ENCODE measurements around the gene HECTD4. TPM values are rescaled to one million over a fixed set of nuclear protein-coding genes. Genes with fewer than 3 reads are reported as not detected.

The HECTD4 gene
- total RNA-seq, 1 experiment from 2014 or later, result 32.5 TPM

DNA sequence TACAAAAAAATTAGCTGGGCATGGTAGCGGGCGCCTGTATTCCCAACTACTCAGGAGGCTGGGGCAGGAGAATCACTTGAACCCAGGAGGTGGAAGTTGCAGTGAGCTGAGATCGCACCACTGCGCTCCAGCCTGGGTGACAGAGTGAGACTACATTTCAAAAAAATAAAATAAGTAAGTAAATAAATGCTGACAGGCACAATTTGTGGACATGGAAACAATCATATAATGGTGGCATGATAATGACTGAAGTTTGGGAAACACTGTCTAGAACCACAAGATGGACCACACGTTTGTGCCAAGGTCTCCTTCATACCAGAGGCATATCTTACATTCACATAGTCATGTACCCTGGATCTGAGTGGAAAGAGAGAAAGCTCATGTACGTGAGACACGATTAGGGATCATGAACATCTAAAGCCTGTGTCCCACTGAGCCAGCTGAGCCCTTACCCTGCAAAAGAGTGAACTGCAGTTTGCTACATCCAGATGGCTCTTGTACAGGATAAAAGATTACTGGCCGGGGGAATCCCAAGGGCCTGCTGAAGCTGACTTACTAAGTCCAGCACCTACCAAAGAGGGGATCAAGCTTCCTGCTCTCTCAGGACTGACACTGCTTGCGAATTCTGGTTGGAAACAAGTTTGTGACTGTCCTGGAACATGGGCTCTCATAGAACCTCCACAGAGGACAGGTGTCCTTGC is 194.0 kb downstream of the HECTD4 start:
- Histone ChIP-seq H3K9ac (ENCODE audit: low read length) (no peak overlapping the region), H3K27ac (ENCODE audit: low read length) (no peak overlapping the region), H3K9me2 (replicated peaks; ENCODE audit: insufficient read depth, low read length) (no peaks in the 10 kb centered on the region), H3K27me3 (ENCODE audit: low read length) (no peaks in the 10 kb centered on the region), H3K36me3 (ENCODE audit: insufficient read depth, low read length) (peaks cover 7% of the 10 kb centered on the region; the same call in 1 of the 2 replicates), H3K79me2 (ENCODE audit: low read length) (no peaks in the 10 kb centered on the region), H3K9me3 (ENCODE audit: low read length) (no peaks in the 10 kb centered on the region), H3K4me2 (ENCODE audit: low read depth, low read length, poor library complexity, severe bottlenecking) (no peak overlapping the region), H3K4me1 (ENCODE audit: low read length) (no peaks in the 10 kb centered on the region), H3K4me3 (ENCODE audit: low read length) (no peak overlapping the region), H4K20me1 (ENCODE audit: insufficient read depth, low read depth, low read length) (no peaks in the 10 kb centered on the region), H2AFZ (ENCODE audit: low read length) (no peak overlapping the region)
- no peak for DNase-seq

DNA sequence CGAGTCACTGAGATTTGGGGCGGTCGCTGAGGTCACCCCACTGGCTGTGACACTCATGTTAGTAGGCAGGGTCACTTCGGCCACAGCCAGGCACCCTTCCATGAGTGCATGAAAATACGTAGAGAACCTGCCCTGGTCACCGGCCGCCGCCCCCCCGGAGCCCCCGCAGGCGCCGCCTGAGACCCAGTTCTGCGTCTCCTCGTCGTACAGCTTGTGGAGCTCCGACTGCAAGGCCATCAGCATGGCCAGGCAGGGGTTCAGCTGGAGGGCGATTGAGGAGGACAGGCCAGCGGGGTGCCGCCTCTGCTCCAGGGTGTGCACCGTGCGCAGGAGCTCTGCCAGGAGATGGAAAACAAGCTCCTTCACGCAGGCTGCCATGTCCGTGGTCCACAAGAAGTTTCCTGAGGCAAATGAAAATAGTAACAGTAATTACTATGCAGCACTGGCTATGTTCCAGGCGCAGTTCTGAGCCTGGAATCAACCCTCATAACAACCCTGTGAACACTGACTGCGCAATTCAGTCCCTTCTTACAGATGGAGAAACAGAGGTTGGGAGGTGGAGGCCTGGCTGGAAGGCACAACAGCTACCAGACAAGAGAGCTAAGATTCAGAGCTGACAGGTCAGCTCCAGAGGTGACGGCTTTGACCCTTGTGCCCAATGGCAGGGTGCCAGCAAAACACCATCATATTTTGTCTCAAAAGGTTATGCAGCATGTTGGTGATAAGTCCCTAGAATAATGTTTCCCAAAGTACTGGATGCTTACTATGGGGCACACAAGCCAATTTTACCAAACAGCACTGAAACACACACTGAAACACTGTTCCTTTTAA is 196.9 kb downstream of the HECTD4 start:
- no peak overlapping the region for H3K27ac ChIP-seq (ENCODE audit: low read length)
- no peaks in the 10 kb centered on the region for H3K9me2 ChIP-seq (replicated peaks; ENCODE audit: insufficient read depth, low read length)
- no peaks in the 10 kb centered on the region for H3K79me2 ChIP-seq (ENCODE audit: low read length)
- no peak overlapping the region for H3K4me3 ChIP-seq (ENCODE audit: low read length)
- H3K4me1 ChIP-seq (ENCODE audit: low read length), result no peaks in the 10 kb centered on the region
- H3K9me3 ChIP-seq (ENCODE audit: low read length), result no peaks in the 10 kb centered on the region
- H3K9ac ChIP-seq (ENCODE audit: low read length), result no peak overlapping the region
- H2AFZ ChIP-seq (ENCODE audit: low read length), result no peak overlapping the region
- DNase-seq, result no peak
- no peaks in the 10 kb centered on the region for H3K27me3 ChIP-seq (ENCODE audit: low read length)
- H3K4me2 ChIP-seq (ENCODE audit: low read depth, low read length, poor library complexity, severe bottlenecking), result no peak overlapping the region
- H4K20me1 ChIP-seq (ENCODE audit: insufficient read depth, low read depth, low read length), result no peaks in the 10 kb centered on the region
- no peaks in the 10 kb centered on the region for H3K36me3 ChIP-seq (ENCODE audit: insufficient read depth, low read length)

DNA sequence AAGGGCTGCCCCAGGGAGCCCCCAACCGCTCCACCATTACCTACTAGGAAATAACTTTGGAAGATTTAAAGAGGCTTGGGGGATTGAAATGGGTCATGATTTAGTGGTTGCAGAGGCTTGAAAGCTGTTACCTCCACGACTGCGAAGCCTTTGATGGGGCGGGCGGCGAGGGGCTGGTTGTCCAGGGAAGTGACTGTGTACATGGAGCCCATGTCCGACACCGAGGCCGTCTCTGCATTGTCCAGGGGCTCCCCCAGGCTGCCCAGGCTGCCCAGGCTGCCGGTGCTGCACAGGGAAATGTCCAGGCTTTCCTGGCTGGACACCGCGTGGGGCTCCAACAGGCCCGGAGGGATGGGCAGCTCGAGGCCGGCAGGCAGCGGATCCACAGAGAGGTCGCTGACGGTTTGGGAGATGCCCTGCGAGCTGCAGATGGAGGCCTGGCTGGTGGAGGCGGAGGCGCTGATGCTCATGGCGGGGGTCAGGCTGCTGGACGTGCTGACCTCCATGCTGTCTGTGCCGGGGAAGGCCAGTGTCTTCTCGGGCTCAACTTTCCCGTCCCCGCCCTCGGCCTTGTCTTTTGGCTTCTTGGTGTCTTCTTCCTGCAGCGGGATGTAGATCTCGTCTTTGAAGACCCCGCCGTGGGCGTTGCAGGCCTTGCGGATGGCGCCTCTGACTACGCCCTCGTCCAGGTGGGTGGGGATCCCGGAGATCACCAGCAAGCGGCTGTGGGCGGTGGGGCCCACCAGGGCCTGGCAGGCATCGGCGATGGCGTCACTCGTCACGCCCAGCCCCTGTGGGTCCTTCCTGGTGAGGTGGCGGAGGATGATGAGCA is 198.0 kb downstream of the HECTD4 start:
- Histone ChIP-seq H3K9me3 (ENCODE audit: low read length) (no peaks in the 10 kb centered on the region), H2AFZ (ENCODE audit: low read length) (no peak overlapping the region), H3K9ac (ENCODE audit: low read length) (no peak overlapping the region), H3K27me3 (ENCODE audit: low read length) (no peaks in the 10 kb centered on the region), H3K79me2 (ENCODE audit: low read length) (no peaks in the 10 kb centered on the region), H3K4me1 (ENCODE audit: low read length) (no peaks in the 10 kb centered on the region), H3K9me2 (replicated peaks; ENCODE audit: insufficient read depth, low read length) (no peaks in the 10 kb centered on the region), H3K36me3 (ENCODE audit: insufficient read depth, low read length) (no peaks in the 10 kb centered on the region), H4K20me1 (ENCODE audit: insufficient read depth, low read depth, low read length) (no peaks in the 10 kb centered on the region), H3K27ac (ENCODE audit: low read length) (no peak overlapping the region), H3K4me2 (ENCODE audit: low read depth, low read length, poor library complexity, severe bottlenecking) (no peak overlapping the region), H3K4me3 (ENCODE audit: low read length) (no peak overlapping the region)
- DNase-seq, result no peak

DNA sequence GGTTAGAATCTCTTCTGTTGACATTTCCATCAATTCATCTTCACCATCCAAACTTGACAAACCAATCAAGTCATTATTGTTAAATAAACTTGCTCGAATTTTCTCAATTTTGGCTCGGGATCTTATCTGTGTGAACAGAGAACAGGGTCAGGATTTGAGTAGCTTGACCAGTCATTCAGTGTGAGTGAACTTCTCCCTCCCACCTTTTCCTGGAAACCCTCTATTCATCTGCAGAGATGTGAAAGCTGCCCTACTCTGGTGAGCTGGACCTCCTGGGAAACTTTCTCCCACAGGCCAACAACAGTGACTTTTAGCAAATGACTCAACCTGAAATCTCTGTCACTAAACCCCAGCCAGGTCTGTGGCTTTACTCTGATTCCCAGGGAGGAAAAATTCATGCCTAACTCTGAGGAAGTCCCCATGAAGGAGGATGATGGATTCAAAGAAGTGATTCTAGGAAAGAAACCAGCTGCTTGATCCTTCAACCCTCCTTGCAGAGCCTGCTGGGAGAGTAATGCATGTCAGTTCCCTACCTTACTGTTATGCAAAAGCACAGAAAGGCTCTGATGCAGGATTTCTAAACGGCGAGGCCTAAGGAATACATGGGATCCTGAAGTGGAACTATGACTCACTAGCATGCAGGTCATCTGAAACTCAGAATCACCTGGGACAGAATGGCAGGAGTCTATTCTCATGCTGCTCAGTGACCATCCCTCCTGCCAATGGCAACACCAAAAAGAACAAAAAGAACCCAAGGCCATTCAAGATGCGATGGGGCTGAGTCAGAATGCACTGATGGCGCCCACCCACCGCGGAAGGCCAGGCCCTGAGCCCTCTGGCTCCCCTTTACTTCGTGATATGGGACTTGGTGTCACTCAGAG is 198.8 kb downstream of the HECTD4 start:
- no peaks in the 10 kb centered on the region for H3K27me3 ChIP-seq (ENCODE audit: low read length)
- no peaks in the 10 kb centered on the region for H3K36me3 ChIP-seq (ENCODE audit: insufficient read depth, low read length)
- H2AFZ ChIP-seq (ENCODE audit: low read length), result no peak overlapping the region
- no peak overlapping the region for H3K4me3 ChIP-seq (ENCODE audit: low read length)
- no peak overlapping the region for H3K9ac ChIP-seq (ENCODE audit: low read length)
- H3K27ac ChIP-seq (ENCODE audit: low read length), result no peak overlapping the region
- no peak for DNase-seq
- H3K9me2 ChIP-seq (replicated peaks; ENCODE audit: insufficient read depth, low read length), result no peaks in the 10 kb centered on the region
- no peaks in the 10 kb centered on the region for H3K9me3 ChIP-seq (ENCODE audit: low read length)
- no peak overlapping the region for H3K4me2 ChIP-seq (ENCODE audit: low read depth, low read length, poor library complexity, severe bottlenecking)
- H3K4me1 ChIP-seq (ENCODE audit: low read length), result no peaks in the 10 kb centered on the region
- no peaks in the 10 kb centered on the region for H3K79me2 ChIP-seq (ENCODE audit: low read length)
- H4K20me1 ChIP-seq (ENCODE audit: insufficient read depth, low read depth, low read length), result no peaks in the 10 kb centered on the region

DNA sequence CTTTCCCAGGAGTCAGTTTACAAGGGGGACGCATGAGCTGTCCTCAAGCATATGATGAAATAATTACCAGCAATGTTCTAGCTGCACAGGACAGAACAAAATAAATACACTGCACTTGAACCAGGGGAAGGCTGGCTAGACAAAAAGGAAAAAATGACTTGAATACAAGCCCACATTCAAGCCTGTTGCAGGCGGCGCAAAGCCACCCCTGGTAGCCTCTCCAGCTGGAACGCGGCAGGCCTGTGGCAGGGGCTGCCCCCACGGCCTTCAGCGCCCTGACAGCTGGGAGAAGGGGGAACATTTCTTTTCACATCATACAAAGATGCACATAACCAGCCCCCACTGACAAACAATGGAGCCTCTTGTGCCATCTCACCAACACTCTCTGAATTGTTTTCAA is 199.7 kb downstream of the HECTD4 start:
- no peaks in the 10 kb centered on the region for H3K36me3 ChIP-seq (ENCODE audit: insufficient read depth, low read length)

DNA sequence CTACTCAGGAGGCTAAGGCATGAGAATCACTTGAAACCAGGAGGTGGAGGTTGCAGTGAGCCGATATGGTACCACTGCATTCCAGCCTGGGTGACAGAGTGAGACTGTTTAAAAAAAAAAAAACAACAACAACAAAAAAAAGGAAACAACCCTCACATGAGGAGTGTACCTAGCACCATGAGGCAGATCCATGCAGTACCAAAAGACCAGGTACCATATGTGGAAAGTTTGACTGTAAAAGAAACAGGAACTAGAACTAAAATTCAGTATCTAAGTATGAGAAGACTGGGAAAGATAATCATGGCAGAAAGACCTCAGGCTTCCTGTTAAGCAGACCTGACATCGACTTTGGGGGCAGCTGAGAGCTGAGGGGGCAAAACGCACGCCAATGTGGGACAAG is 201.8 kb downstream of the HECTD4 start:
- no peaks in the 10 kb centered on the region for H3K36me3 ChIP-seq (ENCODE audit: insufficient read depth, low read length)
- H2AFZ ChIP-seq (ENCODE audit: low read length), result no peak overlapping the region
- H3K9ac ChIP-seq (ENCODE audit: low read length), result no peak overlapping the region
- no peak overlapping the region for H3K27ac ChIP-seq (ENCODE audit: low read length)
- H3K79me2 ChIP-seq (ENCODE audit: low read length), result no peaks in the 10 kb centered on the region
- no peaks in the 10 kb centered on the region for H3K4me1 ChIP-seq (ENCODE audit: low read length)
- no peak for DNase-seq
- H3K9me3 ChIP-seq (ENCODE audit: low read length), result no peaks in the 10 kb centered on the region
- no peaks in the 10 kb centered on the region for H4K20me1 ChIP-seq (ENCODE audit: insufficient read depth, low read depth, low read length)
- no peak overlapping the region for H3K4me3 ChIP-seq (ENCODE audit: low read length)
- H3K27me3 ChIP-seq (ENCODE audit: low read length), result no peaks in the 10 kb centered on the region
- H3K4me2 ChIP-seq (ENCODE audit: low read depth, low read length, poor library complexity, severe bottlenecking), result no peak overlapping the region
- H3K9me2 ChIP-seq (replicated peaks; ENCODE audit: insufficient read depth, low read length), result no peaks in the 10 kb centered on the region

More for the DNA sequence above, 199.7 kb downstream of the HECTD4 start:
- H4K20me1 ChIP-seq (ENCODE audit: insufficient read depth, low read depth, low read length), result no peaks in the 10 kb centered on the region
- no peak overlapping the region for H3K27ac ChIP-seq (ENCODE audit: low read length)
- no peak overlapping the region for H3K4me3 ChIP-seq (ENCODE audit: low read length)
- H3K4me1 ChIP-seq (ENCODE audit: low read length), result no peaks in the 10 kb centered on the region
- no peaks in the 10 kb centered on the region for H3K9me2 ChIP-seq (replicated peaks; ENCODE audit: insufficient read depth, low read length)
- H3K79me2 ChIP-seq (ENCODE audit: low read length), result no peaks in the 10 kb centered on the region
- no peak overlapping the region for H3K9ac ChIP-seq (ENCODE audit: low read length)
- no peak overlapping the region for H3K4me2 ChIP-seq (ENCODE audit: low read depth, low read length, poor library complexity, severe bottlenecking)
- H2AFZ ChIP-seq (ENCODE audit: low read length), result no peak overlapping the region
- DNase-seq, result no peak
- no peaks in the 10 kb centered on the region for H3K27me3 ChIP-seq (ENCODE audit: low read length)
- H3K9me3 ChIP-seq (ENCODE audit: low read length), result no peaks in the 10 kb centered on the region

DNA sequence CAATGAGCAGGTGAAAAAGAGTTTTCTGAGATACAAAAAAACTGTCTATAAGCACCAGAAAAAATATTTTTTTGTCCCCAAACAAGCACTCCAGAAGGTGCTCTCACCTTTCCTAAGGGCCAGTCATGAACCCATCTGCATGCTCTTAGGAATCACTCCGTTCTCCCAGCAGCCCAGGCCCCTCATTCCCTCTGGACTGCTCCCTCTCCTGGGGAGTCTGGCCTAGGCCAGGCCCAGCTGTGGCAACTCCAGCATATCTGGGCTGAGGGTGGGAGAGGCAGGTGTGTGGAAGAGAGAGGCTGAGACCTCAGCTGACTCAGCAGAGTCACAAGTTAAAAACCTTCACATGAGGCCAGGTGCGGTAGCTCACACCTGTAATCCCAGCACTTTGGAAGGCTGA is 202.3 kb downstream of the HECTD4 start:
- peaks cover 3% of the 10 kb centered on the region; the same call in 1 of the 2 replicates for H3K36me3 ChIP-seq (ENCODE audit: insufficient read depth, low read length)
- H3K27me3 ChIP-seq (ENCODE audit: low read length), result no peaks in the 10 kb centered on the region
- H3K4me2 ChIP-seq (ENCODE audit: low read depth, low read length, poor library complexity, severe bottlenecking), result no peak overlapping the region
- no peaks in the 10 kb centered on the region for H3K9me2 ChIP-seq (replicated peaks; ENCODE audit: insufficient read depth, low read length)
- H3K9ac ChIP-seq (ENCODE audit: low read length), result no peak overlapping the region
- H3K4me3 ChIP-seq (ENCODE audit: low read length), result no peak overlapping the region
- no peaks in the 10 kb centered on the region for H3K4me1 ChIP-seq (ENCODE audit: low read length)
- no peak overlapping the region for H3K27ac ChIP-seq (ENCODE audit: low read length)
- H3K9me3 ChIP-seq (ENCODE audit: low read length), result no peaks in the 10 kb centered on the region
- H3K79me2 ChIP-seq (ENCODE audit: low read length), result no peaks in the 10 kb centered on the region
- DNase-seq, result no peak
- no peaks in the 10 kb centered on the region for H4K20me1 ChIP-seq (ENCODE audit: insufficient read depth, low read depth, low read length)
- H2AFZ ChIP-seq (ENCODE audit: low read length), result no peak overlapping the region
